Glomerular visceral epithelial cell (primary cell): Measurements from ENCODE around the gene ANK3.

ENCODE experiments used
- DNase-seq: peaks from one replicate; pipeline ENCODE4 v3.0.0-alpha.2; 2016; ENCODE audit errors: extremely low spot score

The ANK3 gene

GRCh38 chr10:60176925-60177324 lies 212.8 kb downstream of the ANK3 start:
- no peak for DNase-seq

- no peak for DNase-seq
These were observed 214.2 kb downstream of the ANK3 start for GRCh38 chr10:60175441-60175971.

DNA sequence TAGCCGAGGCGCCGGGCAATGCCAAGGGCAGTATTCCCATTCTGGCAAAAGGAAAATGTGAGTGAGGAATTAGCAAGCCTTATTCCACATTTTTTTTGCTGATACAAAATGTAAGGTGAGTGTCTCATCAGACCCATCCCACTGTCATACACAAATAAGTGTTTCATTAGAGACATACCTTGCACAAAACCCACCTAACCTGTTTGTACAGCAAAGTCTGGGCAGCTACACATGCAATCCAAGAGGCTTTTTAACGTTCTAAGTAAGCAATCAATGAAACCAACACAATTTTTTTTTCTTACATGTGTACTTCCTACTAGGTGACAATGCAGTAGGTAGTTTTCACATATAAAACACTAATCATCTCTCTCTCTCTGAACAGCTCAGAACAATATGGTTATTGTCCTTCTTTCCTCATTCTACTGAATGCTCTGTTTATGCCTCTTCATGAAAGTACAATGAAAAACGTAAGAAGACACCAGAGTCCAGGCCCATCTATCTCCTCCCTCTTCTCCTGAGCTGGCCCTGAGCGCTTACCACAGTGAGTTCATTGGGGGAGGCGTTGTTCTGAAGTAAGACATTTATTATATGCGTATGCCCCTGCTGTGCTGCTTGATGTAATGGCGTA lies 217.2 kb downstream of the ANK3 start:
- DNase-seq: no peak

- DNase-seq: no peak
These were observed 218.2 kb downstream of the ANK3 start for GRCh38 chr10:60171436-60172013.

GRCh38 chr10:60170250-60170649 lies 219.4 kb downstream of the ANK3 start:
- no peak for DNase-seq

- DNase-seq: no peak
These were observed 220.6 kb downstream of the ANK3 start for GRCh38 chr10:60169111-60169510.

- DNase-seq: peak; percentile 25
These were observed 222.6 kb downstream of the ANK3 start for GRCh38 chr10:60167050-60167449.

DNA sequence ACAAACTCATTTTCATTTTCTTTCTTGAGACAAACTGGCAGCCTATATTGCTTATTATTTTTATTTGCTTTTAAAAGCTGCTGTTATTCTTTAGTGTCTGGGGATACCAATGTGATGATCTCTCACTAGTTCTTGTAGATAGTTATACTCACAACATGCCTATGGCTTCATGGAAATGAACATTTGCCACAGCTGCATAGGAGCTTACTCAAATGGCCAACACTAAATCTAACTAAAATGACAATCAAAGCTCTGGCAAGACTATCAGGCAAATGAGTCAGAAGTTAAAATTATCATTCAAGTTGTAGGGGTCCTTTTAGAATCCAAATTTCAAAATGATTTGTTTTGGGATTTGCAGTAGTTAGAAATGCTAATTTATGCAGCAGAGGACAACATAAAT lies 225.9 kb downstream of the ANK3 start:
- DNase-seq: no peak

DNA sequence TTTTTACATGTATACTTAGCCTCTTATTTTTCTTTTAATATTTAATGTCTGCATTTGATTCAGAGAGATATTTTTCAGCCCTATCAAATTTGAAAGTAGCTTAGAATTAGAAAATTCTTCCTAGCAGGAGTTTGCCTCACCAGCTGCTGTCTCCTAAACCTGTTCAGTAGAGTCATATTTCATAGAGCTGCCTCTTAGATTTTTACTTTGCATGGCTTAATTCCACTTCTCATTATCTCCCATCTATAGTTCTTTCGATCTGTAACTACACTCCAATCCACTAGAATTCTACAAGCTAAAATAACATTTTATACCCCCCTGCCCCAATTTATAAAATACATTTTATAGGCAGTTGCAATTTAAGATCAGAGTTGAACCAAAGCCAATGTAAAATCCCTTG lies 227.0 kb downstream of the ANK3 start:
- DNase-seq: no peak

DNA sequence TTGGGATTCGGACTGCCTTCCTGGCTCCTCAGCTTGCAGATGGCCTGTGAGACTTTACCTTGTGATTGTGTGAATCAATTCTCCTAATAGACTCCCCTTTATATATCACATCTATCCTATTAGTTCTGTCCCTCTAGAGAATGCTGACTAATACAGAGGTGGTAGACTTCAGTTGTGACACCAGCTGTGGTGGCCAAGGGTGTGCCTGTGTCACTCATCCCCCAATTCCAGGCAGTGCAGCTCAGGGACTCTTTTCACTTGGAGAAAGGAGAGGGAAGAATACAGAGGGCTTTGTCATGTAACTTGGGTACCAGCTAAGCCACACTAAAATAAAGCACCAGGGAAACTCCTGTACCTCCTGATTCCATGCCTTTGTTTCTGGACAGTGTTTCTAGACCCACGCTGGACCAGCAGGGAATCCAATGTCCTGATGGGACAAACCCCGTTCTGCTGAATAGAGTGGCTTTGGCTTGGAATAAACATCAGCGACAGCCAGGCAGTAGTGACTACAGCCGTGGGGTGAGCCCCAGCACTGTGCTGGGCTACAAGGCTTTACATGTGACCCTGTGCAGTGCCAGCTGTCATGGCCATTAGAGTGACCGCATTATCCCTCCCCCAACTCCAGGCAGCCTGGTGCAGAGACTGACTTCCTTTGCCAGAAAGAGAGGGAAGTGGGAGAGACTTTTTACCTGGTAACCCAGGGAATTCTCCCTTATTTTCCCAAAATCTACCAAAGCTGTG lies 233.6 kb downstream of the ANK3 start:
- no peak for DNase-seq

DNA sequence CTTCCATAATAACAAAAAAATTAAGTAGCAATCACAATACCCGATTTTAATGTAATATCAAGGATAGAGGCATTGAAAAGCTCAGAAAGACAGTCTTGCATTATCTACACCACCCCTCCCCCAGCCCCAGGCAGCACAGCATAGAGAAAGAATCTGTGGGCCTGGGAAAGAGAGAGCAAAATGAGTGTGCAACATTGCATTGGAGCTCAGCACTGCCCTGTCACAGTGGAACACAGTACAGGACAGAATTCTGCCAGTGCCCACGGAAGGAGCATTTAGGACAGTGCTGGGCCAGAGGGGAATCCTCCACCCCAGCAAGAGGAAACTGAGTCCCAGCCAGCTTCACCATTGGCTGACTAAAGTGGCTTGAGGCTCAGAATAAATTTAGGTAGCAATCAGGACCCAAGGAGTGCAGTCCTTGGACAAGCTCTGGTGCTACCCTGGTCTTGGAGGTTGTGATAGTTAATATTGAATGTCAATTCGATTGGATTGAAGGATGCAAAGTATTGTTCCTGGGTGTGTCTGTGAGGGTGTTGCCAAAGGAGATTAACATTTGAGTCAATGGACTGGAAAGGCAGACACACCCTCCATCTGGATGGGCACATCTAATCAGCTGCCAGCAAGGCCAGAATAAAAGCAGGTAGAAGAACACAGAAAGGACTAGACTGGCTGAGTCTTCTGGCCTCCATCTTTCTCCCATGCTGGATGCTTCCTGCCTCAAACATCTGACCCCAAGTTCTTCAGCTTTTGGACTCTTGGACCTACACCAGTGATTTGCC lies 234.4 kb downstream of the ANK3 start:
- DNase-seq: no peak

DNA sequence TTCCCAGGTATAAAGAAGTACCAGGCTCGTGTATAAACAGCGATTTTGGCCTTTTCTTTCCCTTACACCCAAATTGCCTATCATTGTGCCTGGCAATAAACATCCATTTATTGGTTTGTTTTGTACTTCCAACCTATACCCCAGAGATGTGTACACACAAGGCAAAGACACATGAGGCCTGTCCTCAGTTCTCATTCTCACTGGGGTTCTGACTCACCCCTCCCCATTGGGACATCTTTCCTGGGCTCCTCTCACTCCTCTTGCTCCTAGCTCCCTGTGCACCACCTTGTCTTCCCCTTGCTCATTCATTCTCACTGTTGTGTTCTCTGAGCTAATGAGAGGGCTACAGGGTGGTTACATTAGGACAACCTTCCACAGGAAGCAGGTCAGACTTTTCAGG lies 240.7 kb downstream of the ANK3 start:
- DNase-seq: no peak

DNA sequence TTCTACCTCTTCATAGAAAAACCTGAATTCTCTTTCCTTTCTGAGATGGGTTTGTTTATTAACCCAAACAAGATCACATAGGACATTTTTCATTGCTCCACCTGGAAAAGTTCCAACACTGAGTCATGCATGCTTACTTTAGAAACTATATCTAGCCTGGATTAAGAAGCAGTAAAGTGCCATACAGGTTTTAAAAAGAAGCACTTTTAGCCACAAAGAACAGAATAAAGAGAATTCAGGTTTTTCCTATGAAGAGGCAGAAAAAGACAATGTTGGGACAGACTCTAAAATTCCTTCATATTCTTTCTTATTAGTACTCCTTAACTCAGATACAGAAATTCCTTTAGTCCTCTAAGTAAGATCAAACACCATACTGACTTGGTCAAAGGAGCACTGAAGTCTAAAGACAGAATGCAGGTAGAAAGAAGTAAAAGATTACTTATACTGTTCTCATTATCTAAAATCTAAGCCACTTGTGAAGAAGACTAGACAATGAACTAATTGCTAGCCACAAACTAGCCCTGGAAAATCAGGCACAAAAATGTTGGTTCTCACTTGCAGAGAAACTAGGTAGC lies 241.3 kb downstream of the ANK3 start:
- peak; percentile 85 for DNase-seq

- no peak for DNase-seq
These were observed 242.0 kb downstream of the ANK3 start for GRCh38 chr10:60147576-60148265.

- DNase-seq: no peak
These were observed 242.7 kb downstream of the ANK3 start for GRCh38 chr10:60147025-60147424.

- DNase-seq: no peak
These were observed 245.6 kb downstream of the ANK3 start for GRCh38 chr10:60144099-60144498.

GRCh38 chr10:60142736-60143135 lies 246.9 kb downstream of the ANK3 start:
- no peak for DNase-seq

DNA sequence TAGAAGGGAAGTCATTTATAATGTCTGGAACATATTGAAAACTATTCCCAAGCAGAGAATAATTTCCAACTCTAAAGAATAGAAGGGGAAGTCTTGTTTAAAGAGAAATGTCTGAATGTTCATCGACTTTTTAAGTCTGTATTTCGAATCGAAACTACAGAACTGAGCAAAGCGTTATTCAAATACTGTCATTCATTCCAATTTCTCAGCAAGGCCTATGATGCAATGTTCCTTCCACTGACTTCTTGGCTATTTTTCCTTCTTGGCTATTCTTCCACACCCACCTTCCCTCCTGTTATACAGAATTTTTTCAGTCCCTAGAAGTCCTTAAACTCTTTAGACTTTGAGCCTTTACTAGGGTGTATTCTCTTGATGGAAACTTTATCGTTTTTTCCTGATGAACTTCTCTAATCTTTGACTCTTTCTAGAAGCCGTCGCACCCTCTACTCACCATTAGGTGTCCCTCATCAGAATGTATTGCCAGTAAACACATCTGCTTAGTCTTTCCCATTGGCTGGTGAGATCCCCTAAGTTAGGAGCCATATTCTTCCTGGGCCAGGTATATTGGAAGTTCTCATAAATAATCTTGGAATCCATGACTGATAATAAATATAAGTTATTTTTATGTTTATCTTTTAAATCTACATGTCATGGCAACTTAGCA lies 247.6 kb downstream of the ANK3 start:
- DNase-seq: no peak

GRCh38 chr10:60140651-60141632 lies 248.7 kb downstream of the ANK3 start:
- no peak for DNase-seq
